ENCODE data around the gene ZIC5.

DNA sequence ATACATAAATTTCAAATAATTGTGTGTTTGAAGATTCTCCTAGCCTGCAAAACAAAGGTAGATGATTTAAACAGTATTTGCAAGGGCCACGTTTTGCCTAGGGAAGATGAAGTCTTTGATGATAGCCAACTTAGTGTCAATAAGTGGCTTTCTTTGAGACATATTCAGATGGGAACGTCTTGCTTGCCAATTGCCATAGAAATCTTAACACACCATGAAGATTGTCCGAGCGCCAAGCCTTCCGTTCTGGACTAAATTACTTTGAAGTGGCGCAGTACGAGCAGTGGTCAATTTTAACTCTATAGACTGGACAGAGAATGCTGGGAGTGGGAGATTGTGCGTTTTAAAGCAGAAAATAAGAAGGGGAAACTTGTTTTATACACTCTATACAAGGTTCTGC is 9.9 kb downstream of the ZIC5 start:
- no peak for TF ChIP-seq EP300 (conservative IDR thresholded peaks at IDR 0.05; ENCODE audit: poor library complexity, severe bottlenecking)
- no peak for TF ChIP-seq POLR2AphosphoS5 (IDR thresholded peaks at IDR 0.05)
- TF ChIP-seq, protein P1, sequence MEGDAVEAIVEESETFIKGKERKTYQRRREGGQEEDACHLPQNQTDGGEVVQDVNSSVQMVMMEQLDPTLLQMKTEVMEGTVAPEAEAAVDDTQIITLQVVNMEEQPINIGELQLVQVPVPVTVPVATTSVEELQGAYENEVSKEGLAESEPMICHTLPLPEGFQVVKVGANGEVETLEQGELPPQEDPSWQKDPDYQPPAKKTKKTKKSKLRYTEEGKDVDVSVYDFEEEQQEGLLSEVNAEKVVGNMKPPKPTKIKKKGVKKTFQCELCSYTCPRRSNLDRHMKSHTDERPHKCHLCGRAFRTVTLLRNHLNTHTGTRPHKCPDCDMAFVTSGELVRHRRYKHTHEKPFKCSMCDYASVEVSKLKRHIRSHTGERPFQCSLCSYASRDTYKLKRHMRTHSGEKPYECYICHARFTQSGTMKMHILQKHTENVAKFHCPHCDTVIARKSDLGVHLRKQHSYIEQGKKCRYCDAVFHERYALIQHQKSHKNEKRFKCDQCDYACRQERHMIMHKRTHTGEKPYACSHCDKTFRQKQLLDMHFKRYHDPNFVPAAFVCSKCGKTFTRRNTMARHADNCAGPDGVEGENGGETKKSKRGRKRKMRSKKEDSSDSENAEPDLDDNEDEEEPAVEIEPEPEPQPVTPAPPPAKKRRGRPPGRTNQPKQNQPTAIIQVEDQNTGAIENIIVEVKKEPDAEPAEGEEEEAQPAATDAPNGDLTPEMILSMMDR (IDR thresholded peaks at IDR 0.05; ENCODE audit: poor library complexity, severe bottlenecking), result no peak

Measured in neural cell (in vitro differentiated cells).